ENCODE measurements around the gene WDR26.
A peak's percentile ranks its signal among the peaks of the same experiment; 100 is the strongest.
"Not testable (repeated sequence)": the region's sequence is repeated elsewhere in the genome, so short reads cannot be mapped to it uniquely, and the experiment has no call there.

Gene WDR26

GRCh38 chr1:224434691-224435317, at the start of gene WDR26:
WDR26 (minus strand) TSS chr1:224434797.
- DNase-seq, result peak; percentile 71

- not testable (repeated sequence) for DNase-seq
Measured at GRCh38 chr1:224483206-224483605, 48.6 kb upstream of the WDR26 start.

GRCh38 chr1:224482619-224483018, 48.0 kb upstream of the WDR26 start:
- DNase-seq, result no peak

GRCh38 chr1:224481601-224482000, 47.0 kb upstream of the WDR26 start:
- DNase-seq, result no peak

- DNase-seq, result not testable (repeated sequence)
Measured at GRCh38 chr1:224480888-224481459, 46.4 kb upstream of the WDR26 start.

GRCh38 chr1:224480200-224480599, 45.6 kb upstream of the WDR26 start:
- not testable (repeated sequence) for DNase-seq

- DNase-seq, result no peak
Measured at GRCh38 chr1:224472806-224473205, 38.2 kb upstream of the WDR26 start.

- no peak for DNase-seq
Measured at GRCh38 chr1:224466154-224466553, 31.6 kb upstream of the WDR26 start.

- DNase-seq, result no peak
Measured at GRCh38 chr1:224459966-224460365, 25.4 kb upstream of the WDR26 start.

- DNase-seq, result no peak
Measured at GRCh38 chr1:224458996-224459395, 24.4 kb upstream of the WDR26 start.

- no peak for DNase-seq
Measured at GRCh38 chr1:224458296-224458695, 23.7 kb upstream of the WDR26 start.

- DNase-seq, result no peak
Measured at GRCh38 chr1:224457782-224458144, 23.2 kb upstream of the WDR26 start.

GRCh38 chr1:224456637-224456953, 22.0 kb upstream of the WDR26 start:
- no peak for DNase-seq

- DNase-seq, result no peak
Measured at GRCh38 chr1:224454402-224455055, 19.9 kb upstream of the WDR26 start.

GRCh38 chr1:224450561-224451350, 16.2 kb upstream of the WDR26 start:
- no peak for DNase-seq

GRCh38 chr1:224450159-224450558, 15.6 kb upstream of the WDR26 start:
- no peak for DNase-seq

- no peak for DNase-seq
Measured at GRCh38 chr1:224448453-224449017, 13.9 kb upstream of the WDR26 start.

GRCh38 chr1:224447971-224448370, 13.4 kb upstream of the WDR26 start:
- no peak for DNase-seq

- DNase-seq, result no peak
Measured at GRCh38 chr1:224447251-224447650, 12.7 kb upstream of the WDR26 start.

GRCh38 chr1:224438989-224439388, 4.4 kb upstream of the WDR26 start:
- DNase-seq, result no peak

GRCh38 chr1:224435999-224436398, 1.4 kb upstream of the WDR26 start:
- no peak for DNase-seq

- no peak for DNase-seq
Measured at GRCh38 chr1:224435318-224435763, 744 bp upstream of the WDR26 start.
